HL-60 (cell line): ENCODE measurements around the gene FABP6.

Source experiments
- GABPA ChIP-seq: IDR thresholded peaks from 2 replicates; pipeline ENCODE4 v1.6.1; 2012; ENCODE audit warnings: low read depth
- POLR2AphosphoS5 ChIP-seq: IDR thresholded peaks from 2 replicates; pipeline ENCODE4 v1.6.1; 2012; ENCODE audit warnings: low read depth
- TF ChIP-seq, protein P1 (sequence below): IDR thresholded peaks from 2 replicates; pipeline ENCODE4 v1.6.1; 2012; ENCODE audit warnings: low read depth; ENCODE audit not compliant: insufficient replicate concordance

DNA sequence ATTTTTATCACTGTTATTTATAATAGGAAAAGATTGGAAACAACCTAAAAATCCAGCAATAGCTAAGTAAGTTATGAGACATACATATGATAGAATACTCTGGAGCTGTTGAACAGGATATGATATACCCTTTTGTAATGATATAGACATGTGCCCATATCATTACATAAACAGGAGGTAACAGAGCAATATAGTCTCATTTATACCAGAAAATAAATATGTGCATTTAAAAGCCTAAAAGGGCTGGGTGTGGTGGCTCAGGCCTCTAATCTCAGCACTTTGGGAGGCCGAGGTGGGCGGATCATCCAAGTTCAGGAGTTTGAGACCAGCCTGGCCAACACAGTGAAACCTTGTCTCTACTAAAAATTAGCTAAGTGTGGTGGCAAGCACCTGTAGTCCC lies 2.3 kb upstream of the FABP6 start:
- TF ChIP-seq, protein P1, sequence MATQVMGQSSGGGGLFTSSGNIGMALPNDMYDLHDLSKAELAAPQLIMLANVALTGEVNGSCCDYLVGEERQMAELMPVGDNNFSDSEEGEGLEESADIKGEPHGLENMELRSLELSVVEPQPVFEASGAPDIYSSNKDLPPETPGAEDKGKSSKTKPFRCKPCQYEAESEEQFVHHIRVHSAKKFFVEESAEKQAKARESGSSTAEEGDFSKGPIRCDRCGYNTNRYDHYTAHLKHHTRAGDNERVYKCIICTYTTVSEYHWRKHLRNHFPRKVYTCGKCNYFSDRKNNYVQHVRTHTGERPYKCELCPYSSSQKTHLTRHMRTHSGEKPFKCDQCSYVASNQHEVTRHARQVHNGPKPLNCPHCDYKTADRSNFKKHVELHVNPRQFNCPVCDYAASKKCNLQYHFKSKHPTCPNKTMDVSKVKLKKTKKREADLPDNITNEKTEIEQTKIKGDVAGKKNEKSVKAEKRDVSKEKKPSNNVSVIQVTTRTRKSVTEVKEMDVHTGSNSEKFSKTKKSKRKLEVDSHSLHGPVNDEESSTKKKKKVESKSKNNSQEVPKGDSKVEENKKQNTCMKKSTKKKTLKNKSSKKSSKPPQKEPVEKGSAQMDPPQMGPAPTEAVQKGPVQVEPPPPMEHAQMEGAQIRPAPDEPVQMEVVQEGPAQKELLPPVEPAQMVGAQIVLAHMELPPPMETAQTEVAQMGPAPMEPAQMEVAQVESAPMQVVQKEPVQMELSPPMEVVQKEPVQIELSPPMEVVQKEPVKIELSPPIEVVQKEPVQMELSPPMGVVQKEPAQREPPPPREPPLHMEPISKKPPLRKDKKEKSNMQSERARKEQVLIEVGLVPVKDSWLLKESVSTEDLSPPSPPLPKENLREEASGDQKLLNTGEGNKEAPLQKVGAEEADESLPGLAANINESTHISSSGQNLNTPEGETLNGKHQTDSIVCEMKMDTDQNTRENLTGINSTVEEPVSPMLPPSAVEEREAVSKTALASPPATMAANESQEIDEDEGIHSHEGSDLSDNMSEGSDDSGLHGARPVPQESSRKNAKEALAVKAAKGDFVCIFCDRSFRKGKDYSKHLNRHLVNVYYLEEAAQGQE: no peak
- TF ChIP-seq POLR2AphosphoS5 (no peak), GABPA (no peak)
